ENCODE results near the gene SREBF2. TPM values are rescaled to one million over a fixed set of nuclear protein-coding genes. Genes with fewer than 3 reads are reported as not detected.

SREBF2 gene
- total RNA-seq, 1 experiment from 2014 or later = 40.0 TPM

GRCh38 chr22:41846268-41846987 is 13.5 kb downstream of the SREBF2 start:
- Histone ChIP-seq H3K9ac (ENCODE audit: low read length) (no peak overlapping the region), H3K4me1 (ENCODE audit: insufficient read depth, low read length) (peaks cover 34% of the 10 kb centered on the region), H2AFZ (ENCODE audit: low read length) (no peak overlapping the region), H3F3A (ENCODE audit: low read length, unreplicated experiment) (no peaks in the 10 kb centered on the region), H3K27me3 (ENCODE audit: low read length) (no peaks in the 10 kb centered on the region), H3K9me3 (ENCODE audit: low read length) (no peaks in the 10 kb centered on the region), H3K9me2 (replicated peaks; ENCODE audit: low read length) (no peaks in the 10 kb centered on the region), H4K20me1 (ENCODE audit: low read length) (peaks cover 18% of the 10 kb centered on the region; the same call in 1 of the 2 replicates), H3K79me2 (ENCODE audit: low read length) (peaks cover 81% of the 10 kb centered on the region), H3K4me3 (ENCODE audit: low read length) (no peak overlapping the region), H3K27ac (ENCODE audit: low read length) (no peak overlapping the region), H3K4me2 (ENCODE audit: low read length) (no peak overlapping the region), H3K36me3 (ENCODE audit: low read depth, low read length) (no peaks in the 10 kb centered on the region)
- ChIA-PET CTCF (no interaction called here), POLR2A (ENCODE audit: unreplicated experiment) (no interaction called here)
- no peak for ATAC-seq
- no peak for TF ChIP-seq EZH2phosphoT487 (IDR thresholded peaks at IDR 0.05; ENCODE audit: borderline replicate concordance, low read length)
- no peak for TF ChIP-seq EZH2 (IDR thresholded peaks at IDR 0.05; ENCODE audit: low read length, unreplicated experiment)
- no peak for TF ChIP-seq CTCF (conservative IDR thresholded peaks at IDR 0.05; ENCODE audit: low read depth, low read length)
- intact Hi-C loops (cut with micrococcal nuclease) = no loop called here
- BruUV-seq (replicated peaks) = no TSS peak
- no peak for DNase-seq

GRCh38 chr22:41847300-41847699 is 14.4 kb downstream of the SREBF2 start:
- BruUV-seq (replicated peaks) = no TSS peak
- intact Hi-C loops (cut with micrococcal nuclease) = no loop called here
- H3K9ac ChIP-seq (ENCODE audit: low read length) = no peak overlapping the region
- no peaks in the 10 kb centered on the region for H3K27me3 ChIP-seq (ENCODE audit: low read length)
- H3K4me2 ChIP-seq (ENCODE audit: low read length) = no peak overlapping the region
- no peaks in the 10 kb centered on the region for H3K9me3 ChIP-seq (ENCODE audit: low read length)
- H3F3A ChIP-seq (ENCODE audit: low read length, unreplicated experiment) = no peaks in the 10 kb centered on the region
- peaks cover 28% of the 10 kb centered on the region for H3K4me1 ChIP-seq (ENCODE audit: insufficient read depth, low read length)
- H3K9me2 ChIP-seq (replicated peaks; ENCODE audit: low read length) = no peaks in the 10 kb centered on the region
- POLR2A ChIA-PET (ENCODE audit: unreplicated experiment) = no interaction called here
- H3K36me3 ChIP-seq (ENCODE audit: low read depth, low read length) = no peaks in the 10 kb centered on the region
- no peak overlapping the region for H3K4me3 ChIP-seq (ENCODE audit: low read length)
- no peak for TF ChIP-seq EZH2 (IDR thresholded peaks at IDR 0.05; ENCODE audit: low read length, unreplicated experiment)
- TF ChIP-seq CTCF (conservative IDR thresholded peaks at IDR 0.05; ENCODE audit: low read depth, low read length) = no peak
- no peak for TF ChIP-seq EZH2phosphoT487 (IDR thresholded peaks at IDR 0.05; ENCODE audit: borderline replicate concordance, low read length)
- CTCF ChIA-PET = interaction anchor here (1.1 kb wide), 1 partner anchor 10 kb away, joined by 4 read pairs; no protein-coding TSS in a partner anchor
- H2AFZ ChIP-seq (ENCODE audit: low read length) = no peak overlapping the region
- H3K79me2 ChIP-seq (ENCODE audit: low read length) = peaks cover 75% of the 10 kb centered on the region
- H3K27ac ChIP-seq (ENCODE audit: low read length) = no peak overlapping the region
- DNase-seq = no peak
- H4K20me1 ChIP-seq (ENCODE audit: low read length) = peaks cover 18% of the 10 kb centered on the region; the same call in 1 of the 2 replicates
- no peak for ATAC-seq

GRCh38 chr22:41848468-41848867 is 15.6 kb downstream of the SREBF2 start:
- H3F3A ChIP-seq (ENCODE audit: low read length, unreplicated experiment) = no peaks in the 10 kb centered on the region
- no peak overlapping the region for H3K4me2 ChIP-seq (ENCODE audit: low read length)
- no peaks in the 10 kb centered on the region for H3K9me2 ChIP-seq (replicated peaks; ENCODE audit: low read length)
- no peak overlapping the region for H2AFZ ChIP-seq (ENCODE audit: low read length)
- H3K27me3 ChIP-seq (ENCODE audit: low read length) = no peaks in the 10 kb centered on the region
- TF ChIP-seq EZH2phosphoT487 (IDR thresholded peaks at IDR 0.05; ENCODE audit: borderline replicate concordance, low read length) (no peak), EZH2 (IDR thresholded peaks at IDR 0.05; ENCODE audit: low read length, unreplicated experiment) (no peak), CTCF (conservative IDR thresholded peaks at IDR 0.05; ENCODE audit: low read depth, low read length) (no peak)
- DNase-seq (no peak), ATAC-seq (no peak)
- ChIA-PET POLR2A (ENCODE audit: unreplicated experiment) (no interaction called here), CTCF (no interaction called here)
- H3K79me2 ChIP-seq (ENCODE audit: low read length) = peaks cover 72% of the 10 kb centered on the region
- H3K9ac ChIP-seq (ENCODE audit: low read length) = no peak overlapping the region
- no peaks in the 10 kb centered on the region for H3K9me3 ChIP-seq (ENCODE audit: low read length)
- H3K4me3 ChIP-seq (ENCODE audit: low read length) = no peak overlapping the region
- H3K36me3 ChIP-seq (ENCODE audit: low read depth, low read length) = no peaks in the 10 kb centered on the region
- H3K4me1 ChIP-seq (ENCODE audit: insufficient read depth, low read length) = peaks cover 17% of the 10 kb centered on the region
- intact Hi-C loops (cut with micrococcal nuclease) = no loop called here
- no TSS peak for BruUV-seq (replicated peaks)
- H3K27ac ChIP-seq (ENCODE audit: low read length) = no peak overlapping the region
- peaks cover 18% of the 10 kb centered on the region; the same call in 1 of the 2 replicates for H4K20me1 ChIP-seq (ENCODE audit: low read length)

Data from PC-3 (cell line).